K562 (cell line): ENCODE data around the gene PHF14. TPM values are rescaled to one million over a fixed set of nuclear protein-coding genes. Genes with fewer than 3 reads are reported as not detected.
A peak's percentile ranks its signal among the peaks of the same experiment; 100 is the strongest.

Experiments
- ARID3A ChIP-seq: IDR thresholded peaks from 2 replicates; pipeline ENCODE4 v1.6.1; 2012; ENCODE audit warnings: low read depth, low read length, improper control_type of control experiment, borderline replicate concordance
- HOMEZ ChIP-seq: fragments of 250-450 bp; sonication (Bioruptor Pico); IDR thresholded peaks from 2 replicates; pipeline ENCODE4 v1.4.0; 2020; ENCODE audit warnings: mild to moderate bottlenecking, moderate library complexity
- IRF1 ChIP-seq: sonication (generic); formaldehyde crosslinking; IDR thresholded peaks from 2 replicates; pipeline ENCODE4 v1.8.0; 2022; ENCODE audit warnings: missing genetic modification reagents, mild to moderate bottlenecking, borderline replicate concordance
- NFXL1 ChIP-seq: fragments of 450-650 bp; formaldehyde crosslinking; IDR thresholded peaks from 2 replicates; pipeline ENCODE4 v1.4.0; 2021; ENCODE audit warnings: mild to moderate bottlenecking
- PCBP2 ChIP-seq: fragments of 200-400 bp; formaldehyde crosslinking; IDR thresholded peaks from 2 replicates; pipeline ENCODE4 v1.6.1; 2018; ENCODE audit warnings: low read length, low read depth, mild to moderate bottlenecking, moderate library complexity; ENCODE audit not compliant: poor library complexity, severe bottlenecking
- RBM14 ChIP-seq: fragments of 200-400 bp; formaldehyde crosslinking; IDR thresholded peaks from 2 replicates; pipeline ENCODE4 v1.6.1; 2018; ENCODE audit warnings: low read depth, mild to moderate bottlenecking, low read length, moderate library complexity, borderline replicate concordance; ENCODE audit not compliant: insufficient read depth
- ZNF347 ChIP-seq: fragments of 450-650 bp; formaldehyde crosslinking; IDR thresholded peaks from 2 replicates; pipeline ENCODE4 v1.4.0; 2020; ENCODE audit warnings: low read depth, mild to moderate bottlenecking, moderate library complexity
- ZNF589 ChIP-seq: fragments of 200-800 bp; sonication (Bioruptor generic); IDR thresholded peaks from 2 replicates; pipeline ENCODE4 v1.6.1; 2016; ENCODE audit warnings: low read depth, missing genetic modification characterization, missing compliant biosample characterization
- ZNF766 ChIP-seq: fragments of 200-800 bp; sonication (Bioruptor generic); conservative IDR thresholded peaks from 2 replicates; pipeline ENCODE4 v1.6.1; 2016; ENCODE audit warnings: missing genetic modification characterization, missing compliant biosample characterization
- polyA plus RNA-seq, 8 experiments: library from polyadenylated mRNA; depleted of rRNA in 4 of 8; stranded (reverse) in 5 of 8; unstranded in 3 of 8; fragments of >200 nt; fragmentation: Nextera tagmentation in 2 of 8; fragmentation: Illumina TruSeq in 1 of 8; extraction: Ambion mirVana in 2 of 8; extraction: Trizol in 1 of 8; gene quantifications; 2 replicates each; pipeline versions ENCODE4 v1.2.1 to v1.2.3, GENCODE V29; 2011 to 2014; ENCODE audit warnings: inconsistent platforms in 1 of 8, missing spikeins in 1 of 8
- total RNA-seq, 7 experiments: library from RNA; depleted of rRNA in 6 of 7; stranded (reverse); fragments of >200 nt in 6 of 7; fragmentation: Illumina TruSeq in 2 of 7; extraction: Trizol in 2 of 7; gene quantifications; 2 replicates each; pipeline versions ENCODE4 v1.2.1 to v1.2.3, GENCODE V29; 2011 to 2021; ENCODE audit warnings: low replicate concordance in 1 of 7

The PHF14 gene
- total and polyA plus RNA-seq, 9 of the 15 experiments (the other 6 are each of a cell fraction or from before 2014, with no cell fraction given): 27.5 to 67.6 (median 41.4) TPM

- TF ChIP-seq PCBP2: no peak
- no peak for TF ChIP-seq HOMEZ (CRISPR knock-in tag)
- no peak; the same call in 1 of the 2 replicates for TF ChIP-seq ZNF589 (CRISPR knock-in tag)
- TF ChIP-seq ZNF347 (CRISPR knock-in tag): no peak
- no peak for TF ChIP-seq ARID3A
- TF ChIP-seq RBM14: no peak
- no peak for TF ChIP-seq NFXL1
- TF ChIP-seq IRF1 (CRISPR knock-in tag): no peak
- TF ChIP-seq ZNF766: 0 out of 2 replicates have a peak, but pooled peaks have one; percentile 4
These were observed 32.8 kb upstream of the PHF14 start (continued) for GRCh38 chr7:10940704-10941355.
